Loucy (cell line): ENCODE measurements around the gene CGB3.
A peak's percentile ranks its signal among the peaks of the same experiment; 100 is the strongest.

Source experiments
- H2AFZ ChIP-seq: fragments of 200-600 bp; sonication (generic); 2 replicates; pipeline ENCODE4 v1.6.0; 2016; ENCODE audit warnings: antibody characterized with exemption, mild to moderate bottlenecking, low read length, moderate library complexity
- H3F3A ChIP-seq: fragments of 200-600 bp; 2 replicates; pipeline ENCODE4 v1.6.0; 2016; ENCODE audit warnings: antibody characterized with exemption, low read depth, mild to moderate bottlenecking
- H3K27me3 ChIP-seq: fragments of 200-600 bp; sonication (generic); 2 replicates; pipeline ENCODE4 v1.6.1; 2014; ENCODE audit warnings: low read length, mild to moderate bottlenecking; ENCODE audit not compliant: insufficient read depth, poor library complexity, severe bottlenecking
- H3K36me3 ChIP-seq: fragments of 200-600 bp; sonication (generic); 2 replicates; pipeline ENCODE4 v1.6.1; 2016; ENCODE audit warnings: low read length; ENCODE audit not compliant: insufficient read depth
- H3K4me1 ChIP-seq: fragments of 200-600 bp; sonication (generic); 2 replicates; pipeline ENCODE4 v1.5.1; 2014; ENCODE audit warnings: low read length, mild to moderate bottlenecking; ENCODE audit not compliant: insufficient read depth, poor library complexity, severe bottlenecking
- H3K4me2 ChIP-seq: fragments of 200-600 bp; sonication (generic); 2 replicates; pipeline ENCODE4 v1.6.0; 2014; ENCODE audit warnings: antibody characterized with exemption, low read length, low read depth, mild to moderate bottlenecking; ENCODE audit not compliant: poor library complexity, severe bottlenecking
- H3K4me3 ChIP-seq: fragments of 200-600 bp; sonication (generic); 2 replicates; pipeline ENCODE4 v1.5.1; 2014; ENCODE audit warnings: low read length, mild to moderate bottlenecking, mixed read lengths; ENCODE audit not compliant: poor library complexity, severe bottlenecking
- H3K79me2 ChIP-seq: fragments of 200-600 bp; sonication (generic); 2 replicates; pipeline ENCODE4 v1.6.1; 2014; ENCODE audit warnings: low read length; ENCODE audit not compliant: insufficient read depth
- H3K9ac ChIP-seq: fragments of 200-600 bp; sonication (generic); 2 replicates; pipeline ENCODE4 v1.6.0; 2014; ENCODE audit warnings: mild to moderate bottlenecking, low read depth, low read length, moderate library complexity; ENCODE audit not compliant: poor library complexity, severe bottlenecking
- H3K9me2 ChIP-seq: fragments of 200-600 bp; sonication (generic); replicated peaks from 2 replicates; pipeline ENCODE4 v1.6.1; 2016; ENCODE audit warnings: low read depth, low read length, mixed read lengths
- H3K9me3 ChIP-seq: fragments of 200-600 bp; sonication (generic); 2 replicates; pipeline ENCODE4 v1.6.1; 2014; ENCODE audit warnings: mild to moderate bottlenecking, antibody characterized with exemption, low read length, low read depth; ENCODE audit not compliant: insufficient read depth
- H4K20me1 ChIP-seq: fragments of 200-600 bp; sonication (generic); 2 replicates; pipeline ENCODE4 v1.6.0; 2014; ENCODE audit warnings: antibody characterized with exemption, low read length, mild to moderate bottlenecking; ENCODE audit not compliant: insufficient read depth, poor library complexity, severe bottlenecking
- CTCF ChIP-seq: fragments of 200-600 bp; sonication (generic); conservative IDR thresholded peaks from 2 replicates; pipeline ENCODE4 v1.5.1; 2014; ENCODE audit warnings: mild to moderate bottlenecking, antibody characterized with exemption, low read length
- EZH2phosphoT487 ChIP-seq: fragments of 200-600 bp; IDR thresholded peaks from 2 replicates; pipeline ENCODE4 v1.6.1; 2018; ENCODE audit warnings: antibody characterized with exemption, mild to moderate bottlenecking, moderate library complexity, borderline replicate concordance

Gene CGB3

DNA sequence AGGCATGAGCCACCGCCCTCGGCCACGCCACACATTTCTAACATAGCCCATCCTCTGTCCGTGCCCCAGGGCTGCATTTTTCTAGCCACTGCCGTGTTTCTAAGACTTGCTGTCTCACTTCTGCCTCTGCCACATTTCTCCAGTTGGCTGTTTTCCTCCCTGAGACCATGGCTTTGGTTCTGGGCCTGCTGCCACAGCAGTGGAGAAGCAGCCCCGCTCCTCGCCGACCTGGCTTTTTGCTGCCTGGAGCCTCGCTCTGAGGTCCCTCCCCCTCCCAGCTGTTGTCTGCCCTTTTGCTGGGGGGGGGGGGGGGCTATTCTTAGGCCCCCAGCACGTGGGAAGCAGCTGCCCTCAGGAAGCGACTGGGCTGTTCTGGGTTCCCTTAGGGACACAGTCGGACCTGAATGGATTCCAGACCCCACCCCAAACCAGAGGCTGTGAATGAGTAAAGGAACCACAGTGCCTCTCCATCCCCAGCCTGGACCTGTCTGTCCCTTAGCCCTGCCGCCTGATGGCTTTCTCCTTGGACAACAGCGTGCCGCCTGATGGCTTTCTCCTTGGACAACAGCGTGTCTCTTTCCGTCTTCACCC is 34.3 kb downstream of the CGB3 start:
- Histone ChIP-seq H2AFZ (no peak overlapping the region), H3K27me3 (no peaks in the 10 kb centered on the region), H4K20me1 (peaks cover 13% of the 10 kb centered on the region), H3K36me3 (no peaks in the 10 kb centered on the region; the same call in 1 of the 2 replicates), H3K9me3 (no peaks in the 10 kb centered on the region), H3K9me2 (no peaks in the 10 kb centered on the region), H3K4me1 (peaks cover 12% of the 10 kb centered on the region), H3K9ac (peak overlapping the region; percentile 97), H3K4me3 (peak overlapping the region; percentile 26), H3K4me2 (peak overlapping the region; percentile 87), H3F3A (no peaks in the 10 kb centered on the region), H3K79me2 (peaks cover 42% of the 10 kb centered on the region)
- TF ChIP-seq CTCF: no peak
- no peak for TF ChIP-seq EZH2phosphoT487

DNA sequence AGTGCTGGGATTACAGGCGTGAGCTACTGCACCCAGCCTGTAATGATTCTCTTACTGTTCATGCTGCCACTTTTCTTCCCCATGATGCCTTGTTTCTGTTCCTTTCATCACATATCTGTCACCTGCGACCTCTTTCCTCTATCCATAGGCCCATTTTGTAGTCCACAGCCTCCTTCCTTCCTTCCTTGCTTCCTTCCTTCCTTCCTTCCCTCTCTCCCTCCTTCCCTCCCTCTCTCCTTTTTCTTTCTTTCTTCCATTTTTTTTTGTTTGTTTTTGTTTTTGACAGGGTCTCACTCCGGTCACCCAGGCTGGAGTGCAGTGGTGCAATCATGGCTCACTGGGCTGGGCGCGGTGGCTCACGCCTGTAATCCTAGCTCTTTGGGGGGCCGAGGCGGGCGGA is 35.3 kb downstream of the CGB3 start:
- Histone ChIP-seq H3K9ac (no peak overlapping the region), H3K27me3 (no peaks in the 10 kb centered on the region), H3K9me3 (no peaks in the 10 kb centered on the region), H2AFZ (no peak overlapping the region), H3K4me3 (no peak overlapping the region), H4K20me1 (peaks cover 8% of the 10 kb centered on the region), H3K4me2 (no peak overlapping the region), H3K36me3 (no peaks in the 10 kb centered on the region; the same call in 1 of the 2 replicates), H3K4me1 (peaks cover 11% of the 10 kb centered on the region), H3K9me2 (no peaks in the 10 kb centered on the region), H3F3A (no peaks in the 10 kb centered on the region), H3K79me2 (peaks cover 32% of the 10 kb centered on the region)
- TF ChIP-seq EZH2phosphoT487 (no peak), CTCF (no peak)

DNA sequence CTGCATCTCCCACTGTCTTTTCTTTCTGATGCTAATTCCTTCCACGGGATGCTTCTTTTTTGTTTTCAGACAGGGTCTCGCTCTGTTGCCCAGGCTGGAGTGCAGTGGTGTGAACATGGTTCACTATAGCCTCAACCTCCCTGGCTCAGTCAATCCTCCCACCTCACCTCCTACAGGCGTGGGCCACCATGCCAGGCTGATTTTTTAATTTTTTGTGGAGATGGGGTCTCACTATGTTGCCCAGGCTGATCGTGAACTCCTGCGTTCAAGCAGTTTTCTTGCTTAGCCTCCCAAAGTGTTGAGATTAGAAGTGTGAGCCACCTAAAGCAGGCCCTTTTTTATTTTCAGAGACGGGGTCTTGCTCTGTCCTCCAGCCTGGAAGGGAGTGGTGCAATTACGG is 35.8 kb downstream of the CGB3 start:
- Histone ChIP-seq H3F3A (no peaks in the 10 kb centered on the region), H3K9me3 (no peaks in the 10 kb centered on the region), H3K9ac (no peak overlapping the region)

More for the DNA sequence above, 35.8 kb downstream of the CGB3 start:
- H2AFZ ChIP-seq: no peak overlapping the region
- TF ChIP-seq CTCF: no peak
- TF ChIP-seq EZH2phosphoT487: no peak
- H3K79me2 ChIP-seq: peaks cover 31% of the 10 kb centered on the region
- H3K4me3 ChIP-seq: no peak overlapping the region
- H3K4me1 ChIP-seq: peaks cover 11% of the 10 kb centered on the region
- no peaks in the 10 kb centered on the region for H3K9me2 ChIP-seq
- H4K20me1 ChIP-seq: peaks cover 7% of the 10 kb centered on the region
- no peaks in the 10 kb centered on the region; the same call in 1 of the 2 replicates for H3K36me3 ChIP-seq
- H3K4me2 ChIP-seq: no peak overlapping the region
- H3K27me3 ChIP-seq: no peaks in the 10 kb centered on the region
